HG02840 (cell line): ENCODE results near the gene SMPX.

ENCODE experiments used
- ATAC-seq: cut with Tn5 transposase; IDR thresholded peaks from one replicate; pipeline ENCODE4 v1.9.1; 2021; ENCODE audit warnings: mild to moderate bottlenecking, moderate library complexity, moderate number of reproducible peaks; ENCODE audit not compliant: unreplicated experiment, low FRiP score

Gene SMPX

DNA sequence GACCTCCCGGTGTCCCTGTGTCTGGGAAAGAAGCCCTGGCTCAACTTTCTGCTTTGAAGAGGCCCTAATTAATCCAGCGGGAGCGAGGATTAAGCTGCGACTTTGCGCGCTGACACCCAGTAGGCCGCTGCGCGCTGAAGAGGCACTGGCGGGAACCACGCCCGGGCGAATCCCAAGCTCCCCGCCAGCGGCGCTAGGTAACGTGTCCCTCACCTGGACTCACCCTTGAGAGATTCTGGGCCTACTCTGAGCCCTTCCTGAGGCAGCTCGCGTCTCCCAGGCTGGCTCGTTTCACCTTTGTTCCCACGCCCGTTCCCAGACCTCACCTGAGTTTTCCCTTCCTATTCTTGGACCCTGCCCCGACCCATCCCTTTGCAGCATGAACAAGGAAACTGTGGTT is 99.2 kb downstream of the SMPX start:
- no peak for ATAC-seq

DNA sequence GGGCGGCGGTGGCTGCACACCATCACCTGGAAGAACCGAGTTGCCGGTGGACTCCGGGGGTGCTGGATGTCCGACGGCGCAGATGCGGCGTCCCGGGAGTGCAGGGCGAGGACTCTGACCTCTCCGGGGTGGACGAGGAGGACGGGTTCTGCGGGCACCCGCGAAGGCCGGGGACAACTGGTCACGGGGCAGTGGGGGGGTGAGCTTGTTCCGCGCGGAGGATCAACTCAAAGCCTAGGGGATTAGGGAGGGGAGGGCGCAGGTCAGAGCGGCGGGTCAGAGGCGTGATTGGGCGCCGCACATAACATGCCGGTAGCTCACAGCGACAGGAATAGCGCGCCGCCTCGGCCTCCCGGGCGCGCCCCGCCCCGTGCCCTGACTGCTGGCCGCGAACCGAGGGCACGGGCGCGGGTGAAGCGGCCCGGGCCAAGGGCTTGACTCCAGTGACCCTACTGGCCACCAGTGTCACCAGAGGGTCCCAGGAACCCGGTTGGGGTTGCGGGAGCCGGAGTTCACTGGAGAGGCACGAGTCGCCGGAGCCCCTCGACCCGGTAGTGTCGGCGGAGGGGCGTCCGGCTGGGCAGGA is 99.7 kb downstream of the SMPX start, which contains the start of gene KLHL34:
Gene KLHL34, minus strand, starts transcription at position 179 of the 586 bp plus-strand sequence. CDS start 542 bp downstream, outside the sequence.
- no peak for ATAC-seq

DNA sequence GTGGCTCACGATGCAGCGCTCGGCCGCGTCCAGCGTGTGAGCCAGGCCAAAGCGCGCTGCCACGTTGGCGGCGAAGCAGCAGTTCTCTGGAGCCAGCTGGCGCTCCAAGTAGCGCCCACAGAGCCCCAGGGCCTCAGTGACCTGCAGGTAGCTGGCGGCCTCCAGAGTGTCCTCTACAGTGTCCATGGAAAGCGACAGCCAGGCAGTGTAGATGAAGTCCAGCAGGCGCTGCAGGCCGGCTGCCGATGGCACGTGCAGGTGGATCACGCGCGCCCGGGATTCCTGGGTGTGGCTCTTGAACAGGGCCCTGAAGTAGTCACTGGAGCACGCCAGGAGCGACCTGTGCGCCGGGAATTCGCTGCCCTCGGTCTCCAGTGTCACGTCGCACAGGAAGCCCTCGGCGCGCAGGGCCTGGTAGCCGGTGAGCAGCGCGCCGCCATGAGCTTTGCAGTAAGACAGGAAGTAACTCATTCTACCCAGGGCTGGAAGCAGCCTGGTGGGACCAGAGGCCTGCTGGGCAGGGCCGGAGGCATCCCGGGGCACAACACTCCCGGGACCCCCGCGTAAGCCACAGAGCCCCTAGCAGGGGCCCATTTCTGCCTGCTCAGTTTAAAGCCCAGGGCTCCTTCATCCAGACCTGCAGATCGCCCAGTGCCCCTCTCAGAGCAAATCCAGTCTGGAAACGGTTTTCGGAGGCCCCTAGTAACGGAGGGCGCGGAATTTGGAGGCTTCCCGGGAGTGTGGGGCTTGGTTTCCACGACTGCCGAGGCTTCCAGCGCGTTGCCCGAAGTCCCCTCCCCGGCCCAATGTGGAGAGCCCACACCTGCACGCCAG is 100.4 kb downstream of the SMPX start:
- no peak for ATAC-seq

DNA sequence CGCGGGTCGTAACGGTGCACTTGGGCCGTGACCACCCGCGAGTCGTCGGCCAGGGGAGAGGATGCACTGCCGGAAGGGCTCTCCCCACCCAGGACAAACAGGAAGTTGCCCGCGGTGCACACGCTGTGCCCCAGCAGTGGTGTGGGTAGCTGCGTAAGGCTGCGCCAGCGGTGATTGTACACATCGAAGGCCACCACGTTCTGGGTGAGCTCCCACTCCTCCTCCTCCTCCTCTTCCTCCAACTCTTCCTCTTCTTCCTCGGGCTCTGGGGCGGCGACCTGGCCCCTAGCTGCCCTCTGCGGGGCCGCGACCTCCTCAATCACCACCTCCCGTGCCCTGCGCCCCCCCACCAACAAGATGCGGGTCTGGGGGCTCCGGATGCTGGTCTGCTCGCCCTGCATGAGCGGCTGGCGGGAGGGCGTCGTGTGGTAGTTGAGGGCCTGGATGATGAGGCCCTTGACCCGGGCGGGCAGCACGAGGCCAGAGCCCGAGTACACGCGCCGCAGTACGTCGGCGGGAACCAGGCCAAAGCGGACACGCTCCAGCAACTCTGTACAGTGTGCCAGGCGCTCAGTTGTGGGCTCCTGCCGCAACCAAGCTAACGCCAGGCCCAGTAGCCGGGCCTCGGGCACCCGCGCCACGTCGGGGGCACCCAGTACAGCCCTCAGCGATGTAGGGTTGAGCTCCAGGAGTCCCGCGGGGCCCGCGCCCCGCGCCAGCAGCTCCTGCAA is 101.2 kb downstream of the SMPX start:
- ATAC-seq = no peak
